ENCODE results near the gene ANO5. TPM values are rescaled to one million over a fixed set of nuclear protein-coding genes. Genes with fewer than 3 reads are reported as not detected.

Gene ANO5
- total and polyA plus RNA-seq, 8 donors = 1.3 to 5.4 (median 4.0) TPM

DNA sequence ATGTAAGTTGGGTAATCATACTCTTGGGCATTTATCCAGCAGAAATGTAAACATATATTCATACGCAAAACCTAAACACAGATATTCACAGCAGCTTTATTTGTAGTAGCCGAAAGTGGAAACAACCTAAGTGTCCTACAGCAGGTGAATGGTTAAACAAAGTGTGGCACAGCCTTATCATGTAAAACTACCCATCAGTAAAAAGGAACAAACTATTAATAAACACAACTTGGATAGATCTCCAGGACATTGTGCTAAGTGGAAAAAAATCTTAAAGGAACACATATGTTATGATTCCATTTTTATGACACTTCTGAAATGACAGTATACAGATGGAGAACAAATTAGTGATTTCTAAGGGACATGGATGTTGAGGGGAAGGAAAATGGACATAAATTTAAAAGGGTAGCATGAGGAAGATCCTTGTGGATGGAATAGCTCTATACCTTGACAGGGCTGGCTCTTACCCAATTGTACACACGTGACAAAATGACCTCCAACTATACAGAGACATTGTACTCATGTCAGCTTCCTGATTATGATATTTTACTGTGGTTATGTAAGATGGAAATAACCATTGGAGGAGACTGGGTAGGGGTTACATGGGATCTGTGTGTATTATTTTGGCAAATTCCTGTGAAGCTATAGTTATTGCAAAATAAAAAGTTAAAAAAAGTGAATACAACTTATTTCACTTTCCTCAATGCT lies 15.4 kb downstream of the ANO5 start:
- no peaks in the 10 kb centered on the region for H3K36me3 ChIP-seq
- TF ChIP-seq, protein P1, sequence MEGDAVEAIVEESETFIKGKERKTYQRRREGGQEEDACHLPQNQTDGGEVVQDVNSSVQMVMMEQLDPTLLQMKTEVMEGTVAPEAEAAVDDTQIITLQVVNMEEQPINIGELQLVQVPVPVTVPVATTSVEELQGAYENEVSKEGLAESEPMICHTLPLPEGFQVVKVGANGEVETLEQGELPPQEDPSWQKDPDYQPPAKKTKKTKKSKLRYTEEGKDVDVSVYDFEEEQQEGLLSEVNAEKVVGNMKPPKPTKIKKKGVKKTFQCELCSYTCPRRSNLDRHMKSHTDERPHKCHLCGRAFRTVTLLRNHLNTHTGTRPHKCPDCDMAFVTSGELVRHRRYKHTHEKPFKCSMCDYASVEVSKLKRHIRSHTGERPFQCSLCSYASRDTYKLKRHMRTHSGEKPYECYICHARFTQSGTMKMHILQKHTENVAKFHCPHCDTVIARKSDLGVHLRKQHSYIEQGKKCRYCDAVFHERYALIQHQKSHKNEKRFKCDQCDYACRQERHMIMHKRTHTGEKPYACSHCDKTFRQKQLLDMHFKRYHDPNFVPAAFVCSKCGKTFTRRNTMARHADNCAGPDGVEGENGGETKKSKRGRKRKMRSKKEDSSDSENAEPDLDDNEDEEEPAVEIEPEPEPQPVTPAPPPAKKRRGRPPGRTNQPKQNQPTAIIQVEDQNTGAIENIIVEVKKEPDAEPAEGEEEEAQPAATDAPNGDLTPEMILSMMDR (IDR thresholded peaks at IDR 0.05) = no peak
- intact Hi-C loops (cut with DNase I) = no loop called here
- H3K4me3 ChIP-seq = no peak overlapping the region
- H3K27me3 ChIP-seq = no peaks in the 10 kb centered on the region
- DNase-seq (no peak), FAIRE-seq (no peak), ATAC-seq (peak in 1 of 4 donors; percentile 15)
- no peaks in the 10 kb centered on the region for H3K4me1 ChIP-seq
- 58 to 60% methylated on average over 3 of the region's 3 CpGs for WGBS, 2 donors
- H3K27ac ChIP-seq = no peak overlapping the region
- no peaks in the 10 kb centered on the region for H3K9me3 ChIP-seq

DNA sequence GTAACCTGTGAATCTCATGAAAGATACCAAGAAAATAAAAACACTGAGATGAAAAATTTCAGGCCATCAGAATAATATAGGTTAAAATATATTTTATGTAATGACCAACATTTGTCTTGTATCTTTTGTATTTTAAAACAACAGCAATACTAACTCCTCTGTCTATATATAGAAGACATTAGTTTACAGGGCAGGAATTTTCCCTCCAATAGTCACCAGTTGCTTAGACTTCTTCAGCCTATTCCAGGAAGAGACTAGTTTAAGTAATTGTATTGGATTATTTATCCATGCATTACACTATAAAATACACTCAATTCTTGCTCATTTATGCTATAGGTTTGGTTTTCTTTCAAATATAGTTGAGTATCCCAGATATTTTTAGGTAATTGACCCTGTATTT lies 24.1 kb downstream of the ANO5 start:
- DNase-seq (no peak), ATAC-seq (no peak), FAIRE-seq (no peak)
- Histone ChIP-seq H3K36me3 (no peaks in the 10 kb centered on the region), H3K27me3 (no peaks in the 10 kb centered on the region), H3K4me3 (no peak overlapping the region), H3K27ac (no peak overlapping the region), H3K9me3 (no peaks in the 10 kb centered on the region), H3K4me1 (no peaks in the 10 kb centered on the region)
- intact Hi-C loops (cut with DNase I) = no loop called here
- TF ChIP-seq, protein P1 (IDR thresholded peaks at IDR 0.05) = no peak

DNA sequence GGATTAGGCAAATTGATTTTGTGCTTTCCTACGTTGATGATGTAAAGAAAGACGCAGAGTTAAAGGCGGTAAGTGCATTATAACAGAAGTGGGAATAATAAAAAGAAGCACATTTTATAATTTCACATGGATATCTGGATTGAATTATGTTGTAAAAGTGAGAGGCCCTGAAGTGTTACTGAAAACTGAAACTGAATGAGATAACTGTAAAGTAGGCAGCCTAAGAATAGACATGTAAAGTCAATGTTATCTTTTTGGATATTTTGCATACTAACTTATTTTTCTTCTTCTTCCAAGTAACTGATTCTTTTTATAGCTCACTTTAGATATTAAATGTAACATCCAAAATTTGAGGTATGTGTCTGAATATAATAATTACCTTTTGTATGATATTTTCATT lies 28.3 kb downstream of the ANO5 start:
- H3K9me3 ChIP-seq = no peaks in the 10 kb centered on the region
- WGBS, 2 donors = 96 to 98% methylated on average over 3 of the region's 3 CpGs
- no peak for DNase-seq
- TF ChIP-seq, protein P1 (IDR thresholded peaks at IDR 0.05) = no peak
- H3K27me3 ChIP-seq = no peaks in the 10 kb centered on the region
- no peaks in the 10 kb centered on the region for H3K4me1 ChIP-seq
- no peaks in the 10 kb centered on the region for H3K36me3 ChIP-seq
- no peak for ATAC-seq
- intact Hi-C loops (cut with DNase I) = no loop called here
- H3K27ac ChIP-seq = no peak overlapping the region
- FAIRE-seq = no peak
- H3K4me3 ChIP-seq = no peak overlapping the region

DNA sequence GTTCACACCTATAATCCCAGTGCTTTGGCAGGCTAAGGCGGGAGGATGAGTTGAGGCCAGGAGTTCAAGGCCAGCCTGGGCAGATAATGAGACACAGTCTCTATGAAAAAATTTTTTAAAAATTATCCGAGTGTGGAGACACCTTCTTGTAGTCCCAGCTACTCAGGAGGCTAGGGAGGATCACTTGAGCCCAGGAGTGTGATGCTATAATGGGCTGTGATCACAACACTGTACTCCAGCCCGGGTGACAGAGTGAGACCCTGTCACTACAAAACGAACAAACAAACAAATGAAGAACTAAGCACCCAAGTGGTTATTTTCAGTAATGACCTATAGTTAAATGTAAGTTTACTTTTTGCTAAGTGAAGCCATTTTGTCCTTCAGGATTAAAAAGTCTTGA lies 32.3 kb downstream of the ANO5 start:
- ATAC-seq (no peak), FAIRE-seq (no peak), DNase-seq (no peak)
- no peaks in the 10 kb centered on the region for H3K36me3 ChIP-seq
- intact Hi-C loops (cut with DNase I) = no loop called here
- H3K27ac ChIP-seq = no peak overlapping the region
- H3K27me3 ChIP-seq = no peaks in the 10 kb centered on the region
- no peaks in the 10 kb centered on the region for H3K4me1 ChIP-seq
- no peak overlapping the region for H3K4me3 ChIP-seq
- no peaks in the 10 kb centered on the region for H3K9me3 ChIP-seq
- TF ChIP-seq, protein P1 (IDR thresholded peaks at IDR 0.05) = no peak
- 83 to 86% methylated on average over 4 of the region's 4 CpGs for WGBS, 2 donors

DNA sequence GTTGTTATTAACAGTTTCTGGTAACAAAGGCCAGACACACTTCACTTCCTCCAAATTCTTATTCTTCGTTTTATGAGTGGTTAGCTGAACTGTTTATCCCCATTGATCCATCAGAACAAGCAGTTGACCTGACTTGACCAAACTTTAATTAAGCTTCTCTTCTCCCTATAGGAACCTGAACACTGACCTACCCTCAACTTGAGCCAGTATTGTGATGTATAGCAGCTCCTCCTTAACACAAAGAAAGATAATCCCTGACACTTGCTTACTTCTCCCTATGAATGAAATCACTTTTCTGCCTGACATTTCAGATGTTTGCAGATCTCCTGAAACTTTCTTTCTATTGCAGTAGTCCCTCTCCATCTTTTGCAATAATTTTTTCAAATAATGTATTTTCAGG lies 41.9 kb downstream of the ANO5 start:
- TF ChIP-seq, protein P1 (IDR thresholded peaks at IDR 0.05) = no peak
- Histone ChIP-seq H3K27me3 (no peaks in the 10 kb centered on the region), H3K4me3 (no peak overlapping the region), H3K9me3 (no peaks in the 10 kb centered on the region), H3K27ac (no peak overlapping the region), H3K36me3 (no peaks in the 10 kb centered on the region), H3K4me1 (no peaks in the 10 kb centered on the region)
- WGBS, 2 donors = 79% methylated on average over 1 of the region's 1 CpG
- ATAC-seq = no peak
- FAIRE-seq = no peak
- intact Hi-C loops (cut with DNase I) = no loop called here
- DNase-seq = no peak
